Uterus (tissue), 4 donors: Measurements from ENCODE around the gene CLDN14. TPM values are rescaled to one million over a fixed set of nuclear protein-coding genes. Genes with fewer than 3 reads are reported as not detected.

ENCODE experiments used
- DNase-seq, 2 donors: peaks; one replicate each; pipeline ENCODE4 v3.0.0-alpha.2; 2019 to 2020
- H3K27ac ChIP-seq, 2 donors: fragments of 200-600 bp; sonication (generic); 1 replicate in 1 of 2; 2 replicates in 1 of 2; pipeline ENCODE4 v1.5.1; 2016 to 2018
- H3K27me3 ChIP-seq, 2 donors: fragments of 200-600 bp; sonication (generic); one replicate each; pipeline ENCODE4 v1.5.1; 2018 to 2019; ENCODE audit warnings: control low read depth in 1 of 2
- H3K36me3 ChIP-seq, 2 donors: fragments of 200-600 bp; sonication (generic); one replicate each; pipeline ENCODE4 v1.5.1; 2019; ENCODE audit warnings: control low read depth in 1 of 2
- H3K4me1 ChIP-seq, 2 donors: fragments of 200-600 bp; sonication (generic); one replicate each; pipeline ENCODE4 v1.5.1; 2018 to 2019; ENCODE audit warnings: control low read depth in 1 of 2
- H3K4me3 ChIP-seq, 2 donors: fragments of 200-600 bp; sonication (generic); 1 replicate in 1 of 2; 2 replicates in 1 of 2; pipeline ENCODE4 v1.5.1; 2018 to 2019; ENCODE audit warnings: mild to moderate bottlenecking in 1 of 2
- H3K9me3 ChIP-seq, 2 donors: fragments of 200-600 bp; sonication (generic); one replicate each; pipeline ENCODE4 v1.5.1; 2019; ENCODE audit warnings: control low read depth in 1 of 2
- POLR2A ChIP-seq, 2 donors: fragments of 450-650 bp; IDR thresholded peaks; one replicate each; pipeline ENCODE4 v1.6.1; 2016; ENCODE audit warnings: antibody characterized with exemption in 2 of 2, mild to moderate bottlenecking in 1 of 2, moderate library complexity in 1 of 2
- intact Hi-C: fragments of 100-400 bp; cut with DNase I; formaldehyde crosslinking; loops from one replicate; pipeline ENCODE4 v1.15.1; 2023; ENCODE audit warnings: low total_unique reads
- total RNA-seq, 4 donors: library from RNA; depleted of rRNA in 3 of 4; stranded (reverse); fragments of >200 nt in 3 of 4; gene quantifications; one replicate each; pipeline versions ENCODE4 v1.1.0 to v1.2.4, GENCODE V29; 2014 to 2023
- TF ChIP-seq, protein P1 (sequence below), 4 experiments: fragments of 200-600 bp in 2 of 4; fragments of 450-650 bp in 2 of 4; sonication (generic) in 2 of 4; IDR thresholded peaks; one replicate each; pipeline ENCODE4 v1.5.1; 2016 to 2019; ENCODE audit warnings: antibody characterized with exemption in 4 of 4, mild to moderate bottlenecking in 2 of 4, moderate library complexity in 1 of 4
- donor health status: DM: yes; HTN: yes; CAD: no.

CLDN14 gene
- total RNA-seq, 4 donors from 2014 or later: not detected

DNA sequence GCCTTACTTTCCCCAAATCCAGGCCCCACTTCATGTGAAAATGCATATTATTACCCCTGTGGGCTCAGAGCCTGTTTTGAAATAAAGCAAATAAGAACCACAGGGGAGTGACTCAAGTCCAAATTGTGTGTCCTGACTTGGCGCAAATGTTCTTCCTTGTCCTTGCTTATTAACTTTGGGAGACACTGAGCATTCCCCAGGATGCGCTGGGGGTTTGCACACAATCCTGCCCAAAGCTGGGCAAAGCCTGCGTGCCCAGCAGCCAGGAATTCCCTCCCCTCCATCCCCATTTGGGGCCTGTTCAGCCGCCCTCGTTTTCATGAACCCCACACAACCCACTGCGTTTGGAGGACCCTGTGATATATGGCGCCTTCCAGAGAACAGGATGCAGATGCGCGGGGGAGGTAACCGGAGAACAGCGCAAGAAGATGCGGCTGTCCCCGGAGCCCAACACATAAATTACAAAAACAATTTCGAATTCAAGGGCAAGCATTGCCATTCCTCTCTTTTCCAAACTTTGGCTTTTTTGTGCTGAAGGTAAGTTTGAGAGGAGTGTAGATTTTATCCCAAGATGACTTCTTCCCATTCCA is 42.4 kb upstream of the CLDN14 start:
- H3K4me1 ChIP-seq: no peaks in the 10 kb centered on the region

DNA sequence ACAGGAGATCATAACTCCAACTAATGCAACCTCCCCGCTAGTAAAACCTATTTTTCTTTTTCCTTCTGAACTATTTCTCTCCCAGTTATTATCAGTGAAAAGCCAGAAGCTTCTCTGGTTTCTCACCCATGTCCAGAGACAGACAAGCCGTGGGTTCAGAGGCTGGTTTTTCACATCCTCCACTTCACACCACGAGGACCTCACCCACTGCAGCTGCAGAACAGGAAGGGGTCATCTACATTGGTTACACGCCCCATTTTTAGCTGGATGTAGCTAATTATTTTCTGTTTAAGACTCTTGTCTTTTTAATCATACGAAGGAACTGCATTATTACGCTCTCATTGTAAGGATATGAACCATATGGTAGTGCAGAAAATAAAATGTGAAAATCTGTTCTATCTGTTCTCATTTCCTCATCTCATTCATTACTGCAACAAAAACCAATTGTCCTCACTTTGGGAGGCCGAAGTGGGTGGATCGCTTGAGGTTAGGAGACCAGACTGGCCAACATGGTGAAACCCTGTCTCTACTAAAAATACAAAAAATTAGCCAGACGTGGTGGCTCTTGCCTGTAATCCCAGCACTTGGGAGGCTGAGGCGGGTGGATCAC is 39.1 kb upstream of the CLDN14 start:
- Histone ChIP-seq H3K9me3 (no peaks in the 10 kb centered on the region), H3K36me3 (no peaks in the 10 kb centered on the region), H3K4me1 (no peaks in the 10 kb centered on the region), H3K4me3 (no peak overlapping the region), H3K27me3 (no peaks in the 10 kb centered on the region), H3K27ac (no peak overlapping the region)
- no peak for DNase-seq
- TF ChIP-seq, protein P1, sequence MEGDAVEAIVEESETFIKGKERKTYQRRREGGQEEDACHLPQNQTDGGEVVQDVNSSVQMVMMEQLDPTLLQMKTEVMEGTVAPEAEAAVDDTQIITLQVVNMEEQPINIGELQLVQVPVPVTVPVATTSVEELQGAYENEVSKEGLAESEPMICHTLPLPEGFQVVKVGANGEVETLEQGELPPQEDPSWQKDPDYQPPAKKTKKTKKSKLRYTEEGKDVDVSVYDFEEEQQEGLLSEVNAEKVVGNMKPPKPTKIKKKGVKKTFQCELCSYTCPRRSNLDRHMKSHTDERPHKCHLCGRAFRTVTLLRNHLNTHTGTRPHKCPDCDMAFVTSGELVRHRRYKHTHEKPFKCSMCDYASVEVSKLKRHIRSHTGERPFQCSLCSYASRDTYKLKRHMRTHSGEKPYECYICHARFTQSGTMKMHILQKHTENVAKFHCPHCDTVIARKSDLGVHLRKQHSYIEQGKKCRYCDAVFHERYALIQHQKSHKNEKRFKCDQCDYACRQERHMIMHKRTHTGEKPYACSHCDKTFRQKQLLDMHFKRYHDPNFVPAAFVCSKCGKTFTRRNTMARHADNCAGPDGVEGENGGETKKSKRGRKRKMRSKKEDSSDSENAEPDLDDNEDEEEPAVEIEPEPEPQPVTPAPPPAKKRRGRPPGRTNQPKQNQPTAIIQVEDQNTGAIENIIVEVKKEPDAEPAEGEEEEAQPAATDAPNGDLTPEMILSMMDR (IDR thresholded peaks at IDR 0.05): no peak
- TF ChIP-seq POLR2A (IDR thresholded peaks at IDR 0.05): no peak
- intact Hi-C loops: no loop called here

More for the DNA sequence above, 42.4 kb upstream of the CLDN14 start:
- Histone ChIP-seq H3K4me3 (no peak overlapping the region), H3K9me3 (no peaks in the 10 kb centered on the region), H3K36me3 (no peaks in the 10 kb centered on the region), H3K27me3 (no peaks in the 10 kb centered on the region), H3K27ac (no peak overlapping the region)
- TF ChIP-seq POLR2A (IDR thresholded peaks at IDR 0.05): no peak
- TF ChIP-seq, protein P1 (IDR thresholded peaks at IDR 0.05): no peak
- intact Hi-C loops: no loop called here
- no peak for DNase-seq

DNA sequence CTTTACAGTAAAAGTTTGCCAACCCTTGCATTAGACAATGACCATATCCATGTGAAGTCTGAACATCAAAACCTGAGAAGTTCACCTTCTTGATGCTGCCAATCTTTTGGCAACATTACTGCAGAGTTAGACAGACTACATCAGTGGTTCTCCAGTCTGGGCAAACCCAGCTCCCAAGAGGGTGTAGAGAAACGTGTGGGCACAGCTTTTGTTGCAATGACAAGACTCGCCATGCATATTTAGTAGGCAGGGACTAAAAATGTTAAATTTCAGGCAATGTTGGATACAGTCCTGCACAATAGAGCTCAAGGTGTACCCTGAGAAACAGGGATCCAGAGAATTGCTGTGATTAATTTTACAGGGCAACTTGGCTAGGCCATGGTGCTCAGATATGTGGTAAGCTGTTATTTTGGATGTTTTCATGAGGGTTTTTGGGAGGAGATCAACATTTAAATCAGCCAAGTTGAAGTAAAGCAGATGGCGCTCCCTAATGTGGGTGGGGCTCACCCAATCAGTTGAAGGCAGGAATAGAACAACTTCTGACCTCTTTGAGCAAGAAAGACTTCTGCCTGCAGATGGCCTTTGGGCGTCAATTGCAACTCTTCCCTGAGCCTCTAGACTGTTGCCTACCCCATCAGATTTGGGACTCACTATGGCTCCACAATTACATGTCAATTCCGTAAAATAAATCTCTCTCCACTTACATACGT is 37.6 kb upstream of the CLDN14 start:
- Histone ChIP-seq H3K4me3 (no peak overlapping the region), H3K9me3 (no peaks in the 10 kb centered on the region), H3K4me1 (no peaks in the 10 kb centered on the region), H3K27me3 (no peaks in the 10 kb centered on the region), H3K27ac (no peak overlapping the region), H3K36me3 (no peaks in the 10 kb centered on the region)
- intact Hi-C loops: no loop called here
- no peak for DNase-seq
- TF ChIP-seq, protein P1 (IDR thresholded peaks at IDR 0.05): no peak
- TF ChIP-seq POLR2A (IDR thresholded peaks at IDR 0.05): no peak

DNA sequence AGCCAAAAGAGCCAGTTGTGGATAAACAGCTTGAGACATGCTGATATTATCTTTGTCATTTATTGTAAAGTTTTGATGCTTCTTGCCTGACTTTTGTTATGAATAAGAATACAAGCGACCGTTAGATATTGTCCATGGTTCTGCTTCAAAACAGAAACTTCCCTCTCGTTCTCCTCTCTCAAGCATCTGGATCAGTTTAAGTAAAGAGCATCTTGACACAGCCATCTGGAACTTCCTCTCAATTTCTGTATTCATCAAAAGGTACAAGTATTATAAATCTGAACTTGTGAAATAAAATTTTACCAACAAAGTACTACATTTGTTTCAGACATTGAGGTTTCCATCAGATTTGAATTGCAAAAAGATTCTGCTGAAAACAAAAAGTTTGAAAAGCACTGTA is 36.4 kb upstream of the CLDN14 start:
- no peak overlapping the region for H3K4me3 ChIP-seq
- intact Hi-C loops: no loop called here
- H3K4me1 ChIP-seq: no peaks in the 10 kb centered on the region
- no peak overlapping the region for H3K27ac ChIP-seq
- no peak for DNase-seq
- TF ChIP-seq POLR2A (IDR thresholded peaks at IDR 0.05): no peak
- TF ChIP-seq, protein P1 (IDR thresholded peaks at IDR 0.05): no peak
- no peaks in the 10 kb centered on the region for H3K9me3 ChIP-seq
- no peaks in the 10 kb centered on the region for H3K36me3 ChIP-seq
- no peaks in the 10 kb centered on the region for H3K27me3 ChIP-seq

DNA sequence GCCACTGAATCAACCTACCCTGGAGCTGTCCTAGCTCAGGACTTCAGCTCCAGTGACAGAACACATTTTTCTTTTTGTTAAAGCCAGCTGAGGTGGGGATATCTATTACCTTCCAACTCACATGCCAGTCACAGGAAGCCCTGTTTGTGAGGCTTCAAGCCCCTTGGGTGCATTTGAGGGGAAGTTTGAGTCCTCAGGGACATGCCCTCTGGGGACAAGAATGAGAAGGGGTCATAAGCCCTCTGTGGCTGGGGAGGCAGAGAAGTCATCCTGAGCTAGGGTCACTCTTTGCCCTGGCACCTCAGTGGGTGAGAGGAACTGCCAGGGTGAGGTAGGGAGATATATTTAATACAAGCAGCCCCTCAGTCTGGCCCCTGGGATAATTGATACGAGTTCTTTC is 33.5 kb upstream of the CLDN14 start:
- no peak for TF ChIP-seq POLR2A (IDR thresholded peaks at IDR 0.05)
- TF ChIP-seq, protein P1 (IDR thresholded peaks at IDR 0.05): no peak
- Histone ChIP-seq H3K4me1 (no peaks in the 10 kb centered on the region), H3K27ac (no peak overlapping the region), H3K9me3 (no peaks in the 10 kb centered on the region), H3K27me3 (no peaks in the 10 kb centered on the region), H3K4me3 (no peak overlapping the region), H3K36me3 (no peaks in the 10 kb centered on the region)
- intact Hi-C loops: no loop called here
- no peak for DNase-seq
